Prostate gland (tissue), 2 donors: Measurements from ENCODE around the gene CHCHD6.

ENCODE experiments used
- CTCF ChIP-seq, 4 experiments: fragments of 200-600 bp in 2 of 4; fragments of 450-650 bp in 2 of 4; sonication (generic) in 2 of 4; IDR thresholded peaks; 1 replicate in 3 of 4; 2 replicates in 1 of 4; pipeline ENCODE4 v1.5.1; 2016 to 2019; ENCODE audit warnings: antibody characterized with exemption in 4 of 4, mild to moderate bottlenecking in 2 of 4, moderate library complexity in 2 of 4
- POLR2A ChIP-seq: fragments of 450-650 bp; IDR thresholded peaks from one replicate; pipeline ENCODE4 v1.6.1; 2016; ENCODE audit warnings: antibody characterized with exemption, mild to moderate bottlenecking
- POLR2AphosphoS5 ChIP-seq: sonication (generic); formaldehyde crosslinking; IDR thresholded peaks from one replicate; pipeline ENCODE4 v1.6.1; 2017; ENCODE audit warnings: antibody characterized with exemption

- TF ChIP-seq CTCF (IDR thresholded peaks at IDR 0.05) (no peak), POLR2A (no peak), POLR2AphosphoS5 (no peak)
Observed at GRCh38 chr3:126731044-126731443, 27.0 kb downstream of the CHCHD6 start.
